Right lobe of liver (tissue), 4 donors: Measurements from ENCODE around the gene NUP93.

Experiments used
- POLR2A ChIP-seq: fragments of 450-650 bp; IDR thresholded peaks from one replicate; pipeline ENCODE4 v1.6.1; 2017; ENCODE audit warnings: antibody characterized with exemption, mild to moderate bottlenecking
- TF ChIP-seq, protein P1 (sequence below), 4 donors: fragments of 200-600 bp in 3 of 4; fragments of 450-650 bp in 1 of 4; IDR thresholded peaks; one replicate each; pipeline versions ENCODE4 v1.5.1 to v1.8.0; 2016 to 2022; ENCODE audit warnings: antibody characterized with exemption in 4 of 4, mild to moderate bottlenecking in 2 of 4
- donor health status: DM: no; HTN: no; CAD: no.
- donor health status: DM: no; HTN: no; CAD: no.
- donor health status: DM: no; HTN: yes; CAD: no.

DNA sequence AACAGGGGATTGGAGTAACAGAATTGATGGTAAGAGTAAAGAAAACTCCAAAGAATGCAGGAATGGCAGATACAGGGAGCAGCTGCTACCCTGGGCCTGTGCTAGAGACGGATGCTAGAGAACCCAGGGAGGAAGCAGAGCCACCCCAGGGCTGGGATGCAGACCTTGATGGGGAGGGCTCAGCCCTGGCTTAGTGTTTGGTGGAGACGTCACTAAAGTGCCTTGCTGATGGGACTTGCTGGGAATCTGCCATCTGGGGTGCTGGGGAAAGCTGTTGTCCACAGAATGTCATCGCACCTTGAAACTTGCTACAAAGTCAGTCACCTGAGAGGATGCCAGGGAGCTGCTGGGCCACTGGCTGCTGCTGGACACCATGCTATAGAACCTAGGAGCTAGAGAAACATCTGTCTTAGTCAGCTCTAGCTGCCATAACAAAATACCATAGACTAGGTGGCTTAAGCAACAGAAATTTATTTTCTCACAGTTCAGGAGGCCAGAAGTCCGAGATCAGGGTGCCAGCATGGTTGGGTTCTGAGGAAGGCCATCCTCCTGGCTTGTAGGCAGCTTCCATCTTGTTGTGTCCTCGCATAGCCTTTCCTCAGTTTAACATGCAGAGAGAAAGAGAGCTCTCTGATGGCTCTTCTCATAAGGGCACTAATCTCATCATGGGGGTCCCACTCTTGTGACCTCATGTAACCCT, 32.3 kb upstream of the NUP93 start:
- no peak for TF ChIP-seq POLR2A
- TF ChIP-seq, protein P1, sequence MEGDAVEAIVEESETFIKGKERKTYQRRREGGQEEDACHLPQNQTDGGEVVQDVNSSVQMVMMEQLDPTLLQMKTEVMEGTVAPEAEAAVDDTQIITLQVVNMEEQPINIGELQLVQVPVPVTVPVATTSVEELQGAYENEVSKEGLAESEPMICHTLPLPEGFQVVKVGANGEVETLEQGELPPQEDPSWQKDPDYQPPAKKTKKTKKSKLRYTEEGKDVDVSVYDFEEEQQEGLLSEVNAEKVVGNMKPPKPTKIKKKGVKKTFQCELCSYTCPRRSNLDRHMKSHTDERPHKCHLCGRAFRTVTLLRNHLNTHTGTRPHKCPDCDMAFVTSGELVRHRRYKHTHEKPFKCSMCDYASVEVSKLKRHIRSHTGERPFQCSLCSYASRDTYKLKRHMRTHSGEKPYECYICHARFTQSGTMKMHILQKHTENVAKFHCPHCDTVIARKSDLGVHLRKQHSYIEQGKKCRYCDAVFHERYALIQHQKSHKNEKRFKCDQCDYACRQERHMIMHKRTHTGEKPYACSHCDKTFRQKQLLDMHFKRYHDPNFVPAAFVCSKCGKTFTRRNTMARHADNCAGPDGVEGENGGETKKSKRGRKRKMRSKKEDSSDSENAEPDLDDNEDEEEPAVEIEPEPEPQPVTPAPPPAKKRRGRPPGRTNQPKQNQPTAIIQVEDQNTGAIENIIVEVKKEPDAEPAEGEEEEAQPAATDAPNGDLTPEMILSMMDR (IDR thresholded peaks at IDR 0.05), result no peak
